CD8-positive, alpha-beta memory T cell (primary cell): ENCODE measurements around the gene HSPG2. TPM values are rescaled to one million over a fixed set of nuclear protein-coding genes. Genes with fewer than 3 reads are reported as not detected.
A peak's percentile ranks its signal among the peaks of the same experiment; 100 is the strongest.

Source experiments
- CTCF ChIA-PET: fragments of 350-600 bp; sonication (Branson Sonifier 250); formaldehyde crosslinking; loops from one replicate; lab custom pipeline; 2021; ENCODE audit warnings: antibody characterized with exemption; lab: Charles Lee
- POLR2A ChIA-PET: fragments of 350-600 bp; sonication (Branson Sonifier 250); formaldehyde crosslinking; loops from one replicate; lab custom pipeline; 2021; ENCODE audit warnings: antibody characterized with exemption; lab: Charles Lee
- DNase-seq, 5 donors: peaks; one replicate each; pipeline versions ENCODE4 v3.0.0 to v3.0.0-alpha.2; 2020 to 2022; ENCODE audit warnings: mixed read lengths in 1 of 5
- H3K27ac ChIP-seq: one replicate; pipeline ENCODE4 v1.7.0; 2013; ENCODE audit warnings: low read depth, mild to moderate bottlenecking, low read length, moderate library complexity
- H3K27me3 ChIP-seq: 2 replicates; pipeline ENCODE4 v1.7.0; 2013; ENCODE audit warnings: low read length, mild to moderate bottlenecking; ENCODE audit not compliant: insufficient read depth, poor library complexity, severe bottlenecking
- H3K36me3 ChIP-seq: 2 replicates; pipeline ENCODE4 v1.7.0; 2013; ENCODE audit warnings: mild to moderate bottlenecking, low read length, moderate library complexity; ENCODE audit not compliant: insufficient read depth
- H3K4me1 ChIP-seq: 2 replicates; pipeline ENCODE4 v1.7.0; 2013; ENCODE audit warnings: mild to moderate bottlenecking, low read length, moderate library complexity; ENCODE audit not compliant: insufficient read depth
- H3K4me3 ChIP-seq: 2 replicates; pipeline ENCODE4 v1.7.0; 2013; ENCODE audit warnings: mild to moderate bottlenecking, low read length
- H3K9me3 ChIP-seq: 2 replicates; pipeline ENCODE4 v1.7.0; 2013; ENCODE audit warnings: mild to moderate bottlenecking, low read length
- H3K27ac Mint-ChIP-seq, 8 donors: one replicate each; pipeline ENCODE4 v1.8.0; 2020 to 2021; ENCODE audit warnings: mixed read lengths in 8 of 8, mild to moderate bottlenecking in 6 of 8, inconsistent platforms in 3 of 8, moderate library complexity in 3 of 8
- H3K27me3 Mint-ChIP-seq, 2 donors: one replicate each; pipeline ENCODE4 v1.8.0; 2020 to 2021; ENCODE audit warnings: mixed read lengths in 2 of 2, mild to moderate bottlenecking in 1 of 2, moderate library complexity in 1 of 2
- H3K36me3 Mint-ChIP-seq, 3 donors: one replicate each; pipeline ENCODE4 v1.8.0; 2020 to 2021; ENCODE audit warnings: mixed read lengths in 3 of 3, inconsistent platforms in 1 of 3, mild to moderate bottlenecking in 1 of 3
- H3K4me1 Mint-ChIP-seq, 3 donors: one replicate each; pipeline ENCODE4 v1.8.0; 2020 to 2021; ENCODE audit warnings: mixed read lengths in 3 of 3, inconsistent platforms in 1 of 3, mild to moderate bottlenecking in 1 of 3
- H3K4me3 Mint-ChIP-seq, 7 donors: one replicate each; pipeline ENCODE4 v1.8.0; 2020 to 2021; ENCODE audit warnings: mixed read lengths in 7 of 7, mild to moderate bottlenecking in 6 of 7, moderate library complexity in 4 of 7, inconsistent platforms in 2 of 7
- H3K9me3 Mint-ChIP-seq, 5 donors: one replicate each; pipeline ENCODE4 v1.8.0; 2020 to 2022; ENCODE audit warnings: mixed read lengths in 5 of 5, mild to moderate bottlenecking in 3 of 5, moderate library complexity in 2 of 5, inconsistent platforms in 1 of 5
- polyA plus RNA-seq: library from polyadenylated mRNA; unstranded; fragments of 300-500 nt; fragmentation: Illumina TruSeq; gene quantifications from one replicate; pipeline ENCODE4 v1.2.3, GENCODE V29; 2021
- total RNA-seq, 2 experiments: library from RNA; stranded (reverse); gene quantifications; one replicate each; pipeline ENCODE4 v1.2.3, GENCODE V29; 2021

Gene HSPG2
- total and polyA plus RNA-seq, 3 experiments from 2014 or later, result 0.24 to 0.72 TPM; not detected in 1

GRCh38 chr1:21876267-21876666 is 60.8 kb downstream of the HSPG2 start:
- no peak for DNase-seq
- no peaks in the 10 kb centered on the region for H3K9me3 Mint-ChIP-seq
- no peak overlapping the region for H3K27ac Mint-ChIP-seq
- H3K27me3 Mint-ChIP-seq, result peaks cover 2 to 7% of the 10 kb centered on the region in 2 donors
- H3K36me3 Mint-ChIP-seq, result no peaks in the 10 kb centered on the region
- H3K27me3 ChIP-seq, result no peaks in the 10 kb centered on the region
- no peaks in the 10 kb centered on the region for H3K9me3 ChIP-seq
- H3K36me3 ChIP-seq, result no peaks in the 10 kb centered on the region
- H3K4me3 Mint-ChIP-seq, result no peak overlapping the region
- no peak overlapping the region for H3K27ac ChIP-seq
- ChIA-PET POLR2A (interaction anchor here (0.5 kb wide), 1 partner anchor 695 kb away, joined by 11 read pairs; no protein-coding TSS in a partner anchor), CTCF (no interaction called here)
- no peak overlapping the region for H3K4me3 ChIP-seq
- H3K4me1 ChIP-seq, result no peaks in the 10 kb centered on the region
- H3K4me1 Mint-ChIP-seq, result no peaks in the 10 kb centered on the region

- Histone ChIP-seq H3K4me1 (no peaks in the 10 kb centered on the region), H3K9me3 (no peaks in the 10 kb centered on the region), H3K4me3 (no peak overlapping the region), H3K27ac (no peak overlapping the region), H3K36me3 (no peaks in the 10 kb centered on the region), H3K27me3 (no peaks in the 10 kb centered on the region)
- Mint-ChIP-seq H3K4me1 (no peaks in the 10 kb centered on the region), H3K27me3 (peaks cover 2 to 7% of the 10 kb centered on the region in 2 donors), H3K9me3 (no peaks in the 10 kb centered on the region), H3K4me3 (no peak overlapping the region), H3K27ac (no peak overlapping the region), H3K36me3 (no peaks in the 10 kb centered on the region)
- ChIA-PET POLR2A (no interaction called here), CTCF (no interaction called here)
- no peak for DNase-seq
These were observed 61.5 kb downstream of the HSPG2 start for GRCh38 chr1:21875621-21876063.

DNA sequence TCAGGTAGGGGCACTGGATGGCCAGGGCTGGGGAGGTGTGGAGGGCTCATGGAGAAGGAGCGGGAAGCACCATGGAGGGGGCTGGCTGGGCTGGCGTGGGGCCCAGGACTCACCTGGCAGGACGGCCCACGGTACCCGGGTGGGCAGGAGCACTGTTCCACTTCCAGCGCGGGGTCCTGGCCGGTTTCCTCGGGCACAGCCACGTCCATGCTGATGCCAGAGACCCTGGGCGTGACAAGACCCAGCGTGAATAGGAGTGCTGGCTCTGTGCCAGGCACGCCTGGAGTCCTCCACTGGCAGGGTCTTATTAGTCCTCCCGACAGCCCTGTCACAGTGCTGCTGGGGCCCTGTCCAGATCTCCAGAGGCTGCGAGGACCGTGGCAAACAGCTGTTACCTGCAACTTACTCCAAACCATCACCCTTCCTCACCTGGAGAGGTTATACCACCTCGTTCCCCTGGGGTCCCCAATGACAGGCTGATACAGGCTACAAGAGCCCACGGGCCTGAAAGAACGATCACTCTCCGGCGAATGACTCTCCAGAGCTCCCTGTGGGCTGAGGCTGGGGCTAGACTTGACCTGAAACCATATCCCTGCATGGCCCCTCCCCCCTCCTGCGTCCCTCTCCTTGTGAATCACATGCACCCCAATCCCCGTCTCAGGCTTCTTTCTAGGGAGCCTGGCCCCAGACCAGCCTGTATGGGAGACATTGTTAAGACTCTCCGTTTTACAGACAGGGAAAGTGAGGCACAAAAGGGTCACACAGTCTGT is 62.1 kb downstream of the HSPG2 start:
- Mint-ChIP-seq H3K4me3 (no peak overlapping the region), H3K27me3 (peaks cover 2 to 7% of the 10 kb centered on the region in 2 donors), H3K36me3 (no peaks in the 10 kb centered on the region), H3K27ac (peak overlapping the region in 1 of 8 donors; percentile 33), H3K9me3 (no peaks in the 10 kb centered on the region), H3K4me1 (no peaks in the 10 kb centered on the region)
- no peak for DNase-seq
- H3K27me3 ChIP-seq, result no peaks in the 10 kb centered on the region
- H3K27ac ChIP-seq, result no peak overlapping the region
- no peaks in the 10 kb centered on the region for H3K36me3 ChIP-seq
- ChIA-PET POLR2A (no interaction called here), CTCF (no interaction called here)
- H3K9me3 ChIP-seq, result no peaks in the 10 kb centered on the region
- no peaks in the 10 kb centered on the region for H3K4me1 ChIP-seq
- H3K4me3 ChIP-seq, result no peak overlapping the region

GRCh38 chr1:21874328-21874727 is 62.8 kb downstream of the HSPG2 start:
- no peaks in the 10 kb centered on the region for H3K36me3 Mint-ChIP-seq
- ChIA-PET CTCF (no interaction called here), POLR2A (no interaction called here)

DNA sequence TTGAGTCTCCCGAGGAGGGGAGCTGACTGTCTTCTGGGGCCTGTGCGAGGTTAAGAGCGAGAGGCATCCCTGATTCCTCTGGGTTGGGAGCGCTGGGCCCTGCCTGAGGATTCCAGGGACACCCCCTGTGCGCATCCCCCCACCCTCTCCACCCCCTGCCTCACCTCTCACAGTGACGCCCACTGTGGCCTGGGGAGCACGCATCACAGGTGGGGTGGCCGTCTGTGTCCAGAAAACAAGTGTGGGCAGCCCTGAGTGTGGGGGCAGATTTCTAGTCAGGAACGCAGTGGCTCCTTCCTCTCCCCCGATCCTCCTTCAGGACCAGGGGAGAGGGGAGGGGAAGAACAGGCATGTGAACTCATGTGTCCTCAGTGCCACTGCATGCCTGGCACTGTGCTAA is 63.3 kb downstream of the HSPG2 start:
- POLR2A ChIA-PET, result no interaction called here
- CTCF ChIA-PET, result no interaction called here
- no peaks in the 10 kb centered on the region for H3K9me3 Mint-ChIP-seq

More at GRCh38 chr1:21874328-21874727, 62.8 kb downstream of the HSPG2 start:
- Mint-ChIP-seq H3K27ac (no peak overlapping the region), H3K9me3 (no peaks in the 10 kb centered on the region), H3K27me3 (peaks cover 2 to 7% of the 10 kb centered on the region in 2 donors), H3K4me3 (no peak overlapping the region), H3K4me1 (no peaks in the 10 kb centered on the region)
- Histone ChIP-seq H3K4me3 (no peak overlapping the region), H3K27me3 (no peaks in the 10 kb centered on the region), H3K36me3 (no peaks in the 10 kb centered on the region), H3K4me1 (no peaks in the 10 kb centered on the region), H3K9me3 (no peaks in the 10 kb centered on the region), H3K27ac (no peak overlapping the region)
- no peak for DNase-seq

DNA sequence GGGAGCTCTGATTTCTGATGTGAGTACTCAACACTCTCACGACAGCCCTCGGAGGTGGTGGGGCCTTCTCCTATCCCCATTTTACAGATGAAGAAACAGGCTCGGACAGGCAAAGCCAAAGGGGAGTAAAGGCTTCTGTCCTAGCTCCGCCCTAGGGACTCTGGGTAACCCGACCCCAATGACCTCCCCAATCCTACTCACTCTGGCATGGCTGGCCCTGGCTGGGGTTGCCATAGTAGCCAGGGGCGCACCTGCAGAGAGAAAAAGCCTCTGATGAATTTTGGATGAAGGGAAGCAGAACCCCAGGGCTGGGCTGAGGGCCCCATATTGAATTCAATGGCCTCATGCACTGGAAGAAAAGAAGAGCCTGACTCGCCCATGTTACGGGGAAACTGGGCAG is 63.9 kb downstream of the HSPG2 start:
- H3K27me3 ChIP-seq, result no peaks in the 10 kb centered on the region
- Mint-ChIP-seq H3K36me3 (no peaks in the 10 kb centered on the region), H3K9me3 (no peaks in the 10 kb centered on the region), H3K27ac (no peak overlapping the region), H3K27me3 (peaks cover 2 to 7% of the 10 kb centered on the region in 2 donors), H3K4me3 (peak overlapping the region in 1 of 7 donors; percentile 59), H3K4me1 (no peaks in the 10 kb centered on the region)
- DNase-seq, result no peak
- H3K9me3 ChIP-seq, result no peaks in the 10 kb centered on the region
- H3K27ac ChIP-seq, result no peak overlapping the region
- no peak overlapping the region for H3K4me3 ChIP-seq
- H3K4me1 ChIP-seq, result no peaks in the 10 kb centered on the region
- ChIA-PET POLR2A (no interaction called here), CTCF (no interaction called here)
- no peaks in the 10 kb centered on the region for H3K36me3 ChIP-seq

More for the DNA sequence above, 63.3 kb downstream of the HSPG2 start:
- no peak overlapping the region for H3K27ac Mint-ChIP-seq
- Histone ChIP-seq H3K27me3 (no peaks in the 10 kb centered on the region), H3K4me1 (no peaks in the 10 kb centered on the region), H3K4me3 (no peak overlapping the region), H3K27ac (no peak overlapping the region), H3K36me3 (no peaks in the 10 kb centered on the region), H3K9me3 (no peaks in the 10 kb centered on the region)
- peaks cover 2 to 7% of the 10 kb centered on the region in 2 donors for H3K27me3 Mint-ChIP-seq
- H3K36me3 Mint-ChIP-seq, result no peaks in the 10 kb centered on the region
- no peak overlapping the region for H3K4me3 Mint-ChIP-seq
- H3K4me1 Mint-ChIP-seq, result no peaks in the 10 kb centered on the region
- no peak for DNase-seq

DNA sequence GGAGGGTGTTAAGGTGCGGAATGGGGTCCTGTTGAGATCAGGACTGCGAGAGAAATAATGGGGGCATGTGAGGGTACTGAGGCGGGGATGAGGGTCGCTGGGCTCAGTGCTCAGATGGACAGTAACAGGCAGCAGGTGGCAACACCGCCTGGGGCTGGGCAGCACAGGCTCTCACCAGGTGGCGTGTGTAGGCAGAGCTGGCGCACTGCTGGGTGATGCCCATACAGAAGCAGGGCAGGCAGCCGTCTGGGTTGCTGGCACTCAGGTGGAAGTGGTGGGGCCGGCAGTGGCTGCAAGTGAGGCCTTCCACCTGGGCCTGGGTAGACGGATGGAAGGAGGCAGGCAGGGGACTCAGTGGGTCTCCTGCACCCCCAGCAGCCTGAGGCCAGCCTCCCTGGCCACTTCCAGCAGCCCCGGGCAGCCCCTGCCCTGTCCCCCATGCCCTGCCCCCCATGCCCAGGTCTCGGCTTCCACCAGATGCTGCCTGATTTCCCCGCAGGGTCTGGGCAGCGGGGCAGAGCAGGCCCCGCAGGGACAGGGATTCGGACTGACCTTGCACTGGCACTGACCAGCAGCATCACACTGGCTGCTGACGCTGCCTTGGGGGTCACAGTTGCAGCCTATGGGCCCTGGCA is 64.5 kb downstream of the HSPG2 start:
- ChIA-PET POLR2A (no interaction called here), CTCF (no interaction called here)
- H3K4me1 Mint-ChIP-seq, result no peaks in the 10 kb centered on the region
- no peak overlapping the region for H3K4me3 ChIP-seq
- no peak overlapping the region for H3K4me3 Mint-ChIP-seq
- H3K27ac Mint-ChIP-seq, result no peak overlapping the region
- H3K4me1 ChIP-seq, result no peaks in the 10 kb centered on the region
- H3K36me3 Mint-ChIP-seq, result no peaks in the 10 kb centered on the region
- no peaks in the 10 kb centered on the region for H3K9me3 ChIP-seq
- DNase-seq, result no peak
- H3K27me3 ChIP-seq, result no peaks in the 10 kb centered on the region
- H3K27ac ChIP-seq, result no peak overlapping the region
- peaks cover 2 to 7% of the 10 kb centered on the region in 2 donors for H3K27me3 Mint-ChIP-seq
- no peaks in the 10 kb centered on the region for H3K9me3 Mint-ChIP-seq
- H3K36me3 ChIP-seq, result no peaks in the 10 kb centered on the region

DNA sequence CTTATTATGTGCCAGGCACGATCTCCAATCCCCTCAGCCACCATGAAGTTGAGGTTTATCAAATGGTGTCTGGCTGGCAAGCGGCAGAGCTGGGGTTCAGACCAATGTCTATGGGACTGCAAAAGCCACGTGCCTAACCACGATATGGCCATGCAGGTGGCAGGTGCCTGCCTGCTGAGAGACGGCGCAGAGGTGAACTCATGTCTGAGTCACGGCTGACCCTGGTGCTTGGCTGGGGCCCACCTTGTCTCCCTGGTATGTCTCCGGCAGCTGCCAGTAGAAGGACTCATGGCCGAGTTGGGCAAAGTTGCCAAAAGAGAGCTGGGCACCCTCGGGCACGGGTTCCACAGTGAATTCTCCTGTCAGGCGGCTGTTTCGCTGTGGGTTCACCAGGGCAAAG is 65.2 kb downstream of the HSPG2 start:
- peaks cover 3 to 7% of the 10 kb centered on the region in 2 donors for H3K27me3 Mint-ChIP-seq
- CTCF ChIA-PET, result no interaction called here
- H3K36me3 Mint-ChIP-seq, result no peaks in the 10 kb centered on the region
- H3K9me3 Mint-ChIP-seq, result no peaks in the 10 kb centered on the region
- Histone ChIP-seq H3K9me3 (no peaks in the 10 kb centered on the region), H3K27ac (no peak overlapping the region), H3K4me3 (no peak overlapping the region), H3K27me3 (no peaks in the 10 kb centered on the region), H3K4me1 (no peaks in the 10 kb centered on the region), H3K36me3 (no peaks in the 10 kb centered on the region)
- H3K4me1 Mint-ChIP-seq, result no peaks in the 10 kb centered on the region
- peak overlapping the region in 1 of 8 donors; percentile 9 for H3K27ac Mint-ChIP-seq
- DNase-seq, result no peak
- POLR2A ChIA-PET, result no interaction called here
- H3K4me3 Mint-ChIP-seq, result no peak overlapping the region
